Mucosa of stomach (tissue), 1 donor: ENCODE data around the gene CACNA1A.

Experiments
- H3K27me3 ChIP-seq: one replicate; pipeline ENCODE4 v1.7.0; 2013; ENCODE audit warnings: mild to moderate bottlenecking, low read length; ENCODE audit not compliant: control insufficient read depth, insufficient read depth
- H3K36me3 ChIP-seq: one replicate; pipeline ENCODE4 v1.7.0; 2013; ENCODE audit warnings: low read length; ENCODE audit not compliant: control insufficient read depth, insufficient read depth
- H3K4me1 ChIP-seq: one replicate; pipeline ENCODE4 v1.7.0; 2013; ENCODE audit warnings: mild to moderate bottlenecking, low read length; ENCODE audit not compliant: control insufficient read depth, insufficient read depth
- H3K4me3 ChIP-seq: one replicate; pipeline ENCODE4 v1.7.0; 2013; ENCODE audit warnings: low read length
- H3K9ac ChIP-seq: one replicate; pipeline ENCODE4 v1.7.0; 2013; ENCODE audit warnings: mild to moderate bottlenecking, low read length, moderate library complexity
- H3K9me3 ChIP-seq: one replicate; pipeline ENCODE4 v1.7.0; 2013; ENCODE audit warnings: mild to moderate bottlenecking, low read length, moderate library complexity; ENCODE audit not compliant: control insufficient read depth
- donor health status: Pancreatic carcinoma.

Gene CACNA1A

GRCh38 chr19:13411899-13412298 is 94.4 kb downstream of the CACNA1A start:
- H3K9me3 ChIP-seq: no peaks in the 10 kb centered on the region
- no peaks in the 10 kb centered on the region for H3K36me3 ChIP-seq
- no peak overlapping the region for H3K9ac ChIP-seq
- H3K27me3 ChIP-seq: no peaks in the 10 kb centered on the region
- H3K4me1 ChIP-seq: no peaks in the 10 kb centered on the region
- no peak overlapping the region for H3K4me3 ChIP-seq

GRCh38 chr19:13410946-13411345 is 95.3 kb downstream of the CACNA1A start:
- H3K36me3 ChIP-seq: no peaks in the 10 kb centered on the region
- H3K4me1 ChIP-seq: no peaks in the 10 kb centered on the region
- no peaks in the 10 kb centered on the region for H3K9me3 ChIP-seq
- H3K4me3 ChIP-seq: no peak overlapping the region
- no peaks in the 10 kb centered on the region for H3K27me3 ChIP-seq
- no peak overlapping the region for H3K9ac ChIP-seq

- H3K27me3 ChIP-seq: no peaks in the 10 kb centered on the region
- no peaks in the 10 kb centered on the region for H3K9me3 ChIP-seq
- no peaks in the 10 kb centered on the region for H3K36me3 ChIP-seq
- no peak overlapping the region for H3K4me3 ChIP-seq
- no peaks in the 10 kb centered on the region for H3K4me1 ChIP-seq
- no peak overlapping the region for H3K9ac ChIP-seq
Observed at GRCh38 chr19:13408889-13409518, 97.3 kb downstream of the CACNA1A start.

- no peaks in the 10 kb centered on the region for H3K4me1 ChIP-seq
- no peaks in the 10 kb centered on the region for H3K36me3 ChIP-seq
- H3K9me3 ChIP-seq: no peaks in the 10 kb centered on the region
- no peak overlapping the region for H3K4me3 ChIP-seq
- H3K27me3 ChIP-seq: no peaks in the 10 kb centered on the region
- no peak overlapping the region for H3K9ac ChIP-seq
Observed at GRCh38 chr19:13404236-13404635, 102.0 kb downstream of the CACNA1A start.

- no peaks in the 10 kb centered on the region for H3K9me3 ChIP-seq
- no peak overlapping the region for H3K9ac ChIP-seq
- no peaks in the 10 kb centered on the region for H3K4me1 ChIP-seq
- H3K27me3 ChIP-seq: peaks cover 6% of the 10 kb centered on the region
- no peaks in the 10 kb centered on the region for H3K36me3 ChIP-seq
- no peak overlapping the region for H3K4me3 ChIP-seq
Observed at GRCh38 chr19:13401388-13401787, 104.9 kb downstream of the CACNA1A start.

GRCh38 chr19:13400296-13400695 is 106.0 kb downstream of the CACNA1A start:
- Histone ChIP-seq H3K27me3 (peaks cover 6% of the 10 kb centered on the region), H3K4me3 (no peak overlapping the region), H3K9ac (no peak overlapping the region), H3K9me3 (no peaks in the 10 kb centered on the region), H3K4me1 (no peaks in the 10 kb centered on the region), H3K36me3 (no peaks in the 10 kb centered on the region)

- no peaks in the 10 kb centered on the region for H3K4me1 ChIP-seq
- H3K4me3 ChIP-seq: no peak overlapping the region
- no peak overlapping the region for H3K9ac ChIP-seq
- H3K9me3 ChIP-seq: no peaks in the 10 kb centered on the region
- no peaks in the 10 kb centered on the region for H3K36me3 ChIP-seq
- peaks cover 6% of the 10 kb centered on the region for H3K27me3 ChIP-seq
Observed at GRCh38 chr19:13399746-13400145, 106.5 kb downstream of the CACNA1A start.

- peaks cover 6% of the 10 kb centered on the region for H3K27me3 ChIP-seq
Observed at GRCh38 chr19:13398780-13399726, 107.2 kb downstream of the CACNA1A start.

GRCh38 chr19:13398182-13398581 is 108.1 kb downstream of the CACNA1A start:
- H3K4me1 ChIP-seq: no peaks in the 10 kb centered on the region
- no peak overlapping the region for H3K9ac ChIP-seq
- H3K9me3 ChIP-seq: no peaks in the 10 kb centered on the region
- peaks cover 6% of the 10 kb centered on the region for H3K27me3 ChIP-seq
- H3K4me3 ChIP-seq: no peak overlapping the region
- H3K36me3 ChIP-seq: no peaks in the 10 kb centered on the region

More at GRCh38 chr19:13398780-13399726, 107.2 kb downstream of the CACNA1A start:
- H3K36me3 ChIP-seq: no peaks in the 10 kb centered on the region
- no peaks in the 10 kb centered on the region for H3K4me1 ChIP-seq
- no peaks in the 10 kb centered on the region for H3K9me3 ChIP-seq
- H3K9ac ChIP-seq: no peak overlapping the region
- H3K4me3 ChIP-seq: no peak overlapping the region

- H3K4me1 ChIP-seq: no peaks in the 10 kb centered on the region
- no peak overlapping the region for H3K4me3 ChIP-seq
- no peaks in the 10 kb centered on the region for H3K9me3 ChIP-seq
- no peak overlapping the region for H3K9ac ChIP-seq
- H3K27me3 ChIP-seq: peaks cover 6% of the 10 kb centered on the region
- H3K36me3 ChIP-seq: no peaks in the 10 kb centered on the region
Observed at GRCh38 chr19:13396250-13397080, 109.8 kb downstream of the CACNA1A start.

GRCh38 chr19:13382633-13382938 is 123.7 kb downstream of the CACNA1A start:
- Histone ChIP-seq H3K4me1 (no peaks in the 10 kb centered on the region), H3K27me3 (no peaks in the 10 kb centered on the region), H3K9me3 (no peaks in the 10 kb centered on the region), H3K36me3 (no peaks in the 10 kb centered on the region), H3K9ac (no peak overlapping the region), H3K4me3 (no peak overlapping the region)
